AG09319 (cell line): ENCODE data around the gene NRTN.

Experiments used
- DNase-seq: peaks from one replicate; pipeline ENCODE4 v3.0.0-alpha.2; 2010; ENCODE audit warnings: low read depth; ENCODE audit errors: extremely low read depth
- TF ChIP-seq, protein P1 (sequence below): IDR thresholded peaks from 2 replicates; pipeline ENCODE4 v1.5.1; 2011; ENCODE audit warnings: low read depth, mild to moderate bottlenecking, inconsistent platforms, low read length, moderate library complexity

NRTN gene

DNA sequence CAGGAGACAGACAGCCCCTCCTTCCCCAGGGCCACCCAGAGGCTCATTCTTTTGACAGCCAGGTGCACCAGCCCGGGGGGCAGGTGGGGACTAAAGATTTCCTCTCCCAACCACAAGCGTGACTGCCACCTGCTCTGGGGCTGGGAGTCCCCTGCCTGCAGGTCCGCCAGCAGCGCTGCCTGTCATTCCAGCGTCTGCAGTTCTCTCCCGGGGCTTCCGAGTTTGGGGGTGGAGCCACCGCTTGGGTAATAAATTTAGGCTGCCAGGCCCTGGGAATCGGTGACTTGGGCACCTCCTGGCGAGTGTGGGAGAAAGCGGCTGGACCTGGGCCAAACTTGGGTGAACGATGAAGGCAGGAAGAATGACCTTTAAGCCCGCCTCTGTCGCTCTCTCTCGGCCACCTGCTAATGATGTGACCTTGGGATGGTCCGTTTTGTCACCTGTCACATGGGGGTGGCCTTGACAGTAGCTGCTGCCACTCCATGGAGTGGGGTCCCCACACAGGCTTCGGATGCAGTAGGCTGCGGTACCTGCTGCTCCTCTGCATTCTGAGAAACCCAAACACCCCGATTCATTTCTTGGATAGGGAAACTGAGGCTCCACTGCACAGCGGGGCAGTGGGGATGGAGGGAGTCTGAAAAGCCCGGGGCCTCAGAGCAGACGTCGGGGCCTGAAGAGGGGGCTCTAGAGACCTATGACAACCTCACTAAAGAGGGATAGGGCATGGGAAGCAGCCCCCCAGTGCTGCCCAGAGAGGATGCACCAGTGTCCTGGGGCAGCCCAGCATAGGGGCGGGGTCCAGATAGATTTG lies 21.9 kb downstream of the NRTN start:
- DNase-seq, result no peak
- TF ChIP-seq, protein P1, sequence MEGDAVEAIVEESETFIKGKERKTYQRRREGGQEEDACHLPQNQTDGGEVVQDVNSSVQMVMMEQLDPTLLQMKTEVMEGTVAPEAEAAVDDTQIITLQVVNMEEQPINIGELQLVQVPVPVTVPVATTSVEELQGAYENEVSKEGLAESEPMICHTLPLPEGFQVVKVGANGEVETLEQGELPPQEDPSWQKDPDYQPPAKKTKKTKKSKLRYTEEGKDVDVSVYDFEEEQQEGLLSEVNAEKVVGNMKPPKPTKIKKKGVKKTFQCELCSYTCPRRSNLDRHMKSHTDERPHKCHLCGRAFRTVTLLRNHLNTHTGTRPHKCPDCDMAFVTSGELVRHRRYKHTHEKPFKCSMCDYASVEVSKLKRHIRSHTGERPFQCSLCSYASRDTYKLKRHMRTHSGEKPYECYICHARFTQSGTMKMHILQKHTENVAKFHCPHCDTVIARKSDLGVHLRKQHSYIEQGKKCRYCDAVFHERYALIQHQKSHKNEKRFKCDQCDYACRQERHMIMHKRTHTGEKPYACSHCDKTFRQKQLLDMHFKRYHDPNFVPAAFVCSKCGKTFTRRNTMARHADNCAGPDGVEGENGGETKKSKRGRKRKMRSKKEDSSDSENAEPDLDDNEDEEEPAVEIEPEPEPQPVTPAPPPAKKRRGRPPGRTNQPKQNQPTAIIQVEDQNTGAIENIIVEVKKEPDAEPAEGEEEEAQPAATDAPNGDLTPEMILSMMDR, result no peak; the same call in 1 of the 2 replicates

DNA sequence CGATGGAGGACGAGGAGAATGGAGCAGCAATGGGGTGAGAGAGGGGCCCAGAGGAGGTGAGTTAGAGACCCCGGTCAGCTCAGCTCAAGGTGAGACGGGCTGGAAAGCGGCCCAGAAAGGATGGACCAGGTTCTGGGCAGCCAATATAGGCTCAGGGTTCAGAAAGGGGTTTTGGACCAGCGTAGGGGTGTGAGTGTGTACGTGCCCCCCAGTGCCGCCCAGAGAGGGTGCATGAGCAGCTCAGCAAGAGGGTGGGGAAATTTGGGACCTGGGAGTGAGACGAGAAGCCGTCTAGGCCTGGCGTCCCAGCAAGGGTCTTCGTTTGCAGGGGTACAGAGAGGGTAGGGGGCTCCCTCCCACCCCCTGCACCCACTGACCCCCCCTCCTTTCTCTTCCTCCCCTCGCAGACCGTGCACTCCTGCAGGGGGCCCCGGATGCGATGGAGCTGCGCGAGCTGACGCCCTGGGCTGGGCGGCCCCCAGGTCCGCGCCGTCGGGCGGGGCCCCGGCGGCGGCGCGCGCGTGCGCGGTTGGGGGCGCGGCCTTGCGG lies 22.5 kb downstream of the NRTN start:
- TF ChIP-seq, protein P1, result no peak
- no peak for DNase-seq

DNA sequence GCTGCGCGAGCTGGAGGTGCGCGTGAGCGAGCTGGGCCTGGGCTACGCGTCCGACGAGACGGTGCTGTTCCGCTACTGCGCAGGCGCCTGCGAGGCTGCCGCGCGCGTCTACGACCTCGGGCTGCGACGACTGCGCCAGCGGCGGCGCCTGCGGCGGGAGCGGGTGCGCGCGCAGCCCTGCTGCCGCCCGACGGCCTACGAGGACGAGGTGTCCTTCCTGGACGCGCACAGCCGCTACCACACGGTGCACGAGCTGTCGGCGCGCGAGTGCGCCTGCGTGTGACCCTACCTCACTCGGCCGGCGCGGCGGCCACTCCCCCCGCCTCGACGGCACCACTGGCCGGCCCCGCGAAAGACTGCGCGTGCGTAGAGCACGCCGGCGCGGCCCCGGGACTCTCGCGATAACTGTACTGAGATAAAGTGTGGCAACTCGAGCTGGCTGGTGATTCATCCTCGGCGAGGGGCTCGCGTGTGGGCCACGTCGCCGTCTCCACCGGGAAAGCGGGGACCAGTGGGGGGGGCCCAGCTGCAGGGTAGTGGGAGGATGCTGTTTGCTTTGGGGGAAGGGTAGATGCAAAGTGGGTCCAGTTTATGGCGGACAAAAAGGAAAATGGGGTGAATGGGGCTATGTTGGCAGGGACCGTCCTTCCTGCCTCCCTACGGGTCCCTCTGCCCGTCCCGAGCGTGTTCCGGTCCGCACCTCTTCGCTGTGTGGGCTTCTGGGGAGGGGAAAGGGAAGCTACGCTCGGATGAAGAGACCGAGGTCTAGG lies 23.2 kb downstream of the NRTN start:
- TF ChIP-seq, protein P1, result no peak
- peak; percentile 73 for DNase-seq

DNA sequence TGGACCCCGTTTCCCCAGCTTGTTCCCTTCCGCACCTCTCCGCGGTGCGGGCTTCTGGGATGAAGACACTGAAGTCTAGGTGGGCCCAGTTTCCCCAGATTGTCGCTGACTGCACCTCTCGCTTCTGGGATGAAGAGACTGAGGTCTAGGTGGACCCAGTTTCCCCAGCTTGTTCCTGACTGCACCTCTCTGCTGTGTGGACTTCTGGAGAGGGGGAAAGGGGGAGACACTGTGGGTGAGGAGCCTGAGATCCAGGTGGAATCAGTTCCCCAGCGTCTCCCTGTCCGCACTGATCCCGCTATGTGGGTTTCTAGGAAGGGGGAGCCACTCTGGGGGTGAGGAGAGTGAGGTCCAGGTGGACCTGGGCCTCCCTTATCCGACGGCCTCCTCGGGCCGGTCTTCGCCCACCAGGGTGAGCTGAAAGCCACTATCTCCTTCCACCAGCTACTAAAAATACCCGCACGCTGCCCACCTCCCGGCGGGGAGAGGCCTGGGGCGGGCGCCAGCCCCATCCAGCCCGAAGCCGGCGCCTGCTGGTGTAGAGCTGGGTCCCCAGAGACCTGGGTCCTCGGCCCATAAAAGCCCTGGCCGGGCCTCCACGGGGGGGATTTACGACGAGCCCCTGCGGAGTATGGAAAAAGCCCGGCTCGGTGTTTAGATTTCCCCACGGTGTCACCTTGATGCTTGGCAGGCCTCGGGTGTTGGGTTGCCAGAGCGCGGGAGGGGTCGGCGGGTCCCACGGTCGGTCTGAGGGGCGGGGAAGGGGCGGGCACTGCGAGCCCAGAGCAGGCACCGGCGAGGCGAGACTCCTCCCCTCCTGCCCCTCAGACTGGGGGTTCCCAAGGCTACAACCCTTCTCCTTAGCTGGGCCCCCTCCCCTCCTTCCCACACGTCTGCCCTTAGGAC lies 24.0 kb downstream of the NRTN start:
- DNase-seq, result no peak
- TF ChIP-seq, protein P1, result no peak

DNA sequence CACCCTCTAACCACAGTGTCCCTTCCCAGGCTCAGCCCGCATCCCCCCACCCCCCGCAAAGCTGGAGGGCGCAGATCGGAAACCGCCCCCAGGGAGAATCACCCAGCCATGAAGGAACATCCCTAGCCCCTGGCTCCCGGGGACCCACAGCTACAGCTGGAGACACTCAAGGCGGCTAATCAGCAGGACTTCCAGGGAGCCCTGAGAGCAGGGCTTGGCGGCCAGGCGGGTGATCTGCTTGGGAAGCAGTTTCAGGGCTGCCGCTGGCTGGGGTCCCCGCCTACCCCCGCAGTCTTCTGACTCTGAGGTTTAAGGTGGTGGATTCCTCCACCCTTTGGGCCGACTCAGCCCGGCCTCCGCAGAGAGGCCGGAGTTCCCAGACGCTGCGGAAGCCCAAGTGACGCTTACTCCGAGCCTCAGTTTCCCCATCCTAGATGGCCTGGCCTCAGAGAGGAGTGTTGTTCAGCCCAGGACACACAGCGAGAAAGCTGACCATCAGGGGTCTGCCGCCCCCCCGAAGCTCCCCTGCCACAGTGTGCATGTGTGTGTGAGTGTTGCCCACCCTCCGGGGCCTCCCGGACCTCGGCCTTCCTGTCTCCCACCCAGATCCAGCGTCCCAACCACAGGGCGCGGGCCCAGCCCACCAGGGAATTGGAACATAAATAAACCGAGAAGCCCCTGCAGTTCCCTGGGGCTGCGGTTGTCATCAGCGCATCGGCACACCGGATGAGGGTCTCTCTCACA lies 24.9 kb downstream of the NRTN start:
- no peak for DNase-seq
- TF ChIP-seq, protein P1, result no peak

DNA sequence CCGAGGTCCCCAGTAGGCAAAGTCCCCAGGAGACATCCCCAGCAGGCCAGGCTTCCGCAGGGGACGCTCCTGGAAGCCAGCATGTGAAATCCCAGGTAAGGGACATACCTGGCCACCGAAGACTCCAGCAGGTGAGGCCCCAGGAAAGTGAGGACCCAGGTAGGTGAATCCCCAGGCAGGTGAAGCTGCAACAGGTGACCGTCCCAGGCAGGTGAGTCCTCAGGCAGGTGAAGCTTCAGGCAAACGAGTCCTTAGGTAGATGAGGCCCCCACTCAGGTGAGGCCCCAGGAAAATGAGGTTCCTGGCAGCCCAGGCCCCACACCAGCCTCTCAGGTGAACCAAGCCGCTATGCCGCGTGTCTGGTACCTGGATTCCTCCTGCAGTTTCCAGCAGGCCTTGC lies 26.3 kb downstream of the NRTN start:
- TF ChIP-seq, protein P1, result no peak
- DNase-seq, result no peak
